Measurements from ENCODE around the gene GRK4. TPM values are rescaled to one million over a fixed set of nuclear protein-coding genes. Genes with fewer than 3 reads are reported as not detected.

GRK4 gene
- total and polyA plus RNA-seq, 12 donors = 4.7 to 29.2 (median 8.0) TPM

DNA sequence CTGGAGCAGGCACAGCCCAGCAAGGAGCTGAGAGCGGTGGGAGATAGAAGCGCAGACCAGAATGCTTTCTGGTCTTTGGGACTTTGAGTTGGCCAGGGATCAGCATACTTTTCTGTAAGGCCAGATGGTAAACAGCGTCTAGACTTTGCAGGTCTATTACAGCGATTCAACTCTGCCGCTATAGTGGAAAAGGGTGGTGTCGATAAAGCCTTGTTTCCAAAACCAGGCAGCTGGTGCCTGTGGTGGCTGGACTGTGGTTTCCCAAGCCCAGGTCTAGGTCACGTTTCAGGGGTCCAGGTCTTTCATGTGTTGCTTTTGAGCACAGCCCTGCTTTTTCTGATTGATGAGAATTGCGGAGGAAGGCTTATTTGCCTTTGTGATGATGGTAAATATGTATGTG lies 70.9 kb downstream of the GRK4 start:
- peaks cover 0 to 9% of the 10 kb centered on the region in 2 donors for H3K4me1 ChIP-seq (replicated peaks in 1 of 2)
- 91 to 98% (median 92%) methylated on average over 8 of the region's 8 CpGs for WGBS, 4 donors
- intact Hi-C loops (cut with DNase I) = loop anchor here (5.0 to 10.0 kb wide), 2 partner anchors 267 to 269 kb away; no protein-coding TSS in a partner anchor
- TF ChIP-seq POLR2A (IDR thresholded peaks at IDR 0.05) (no peak), CTCF (IDR thresholded peaks at IDR 0.05) (no peak)
- no peaks in the 10 kb centered on the region for H3K27me3 ChIP-seq
- no peaks in the 10 kb centered on the region for H3K9me3 ChIP-seq (replicated peaks in 1 of 3)
- DNase-seq = no peak
- no peak overlapping the region for H3K27ac ChIP-seq
- no peak overlapping the region for H3K4me3 ChIP-seq
- H3K36me3 ChIP-seq (replicated peaks in 1 of 2) = no peaks in the 10 kb centered on the region

DNA sequence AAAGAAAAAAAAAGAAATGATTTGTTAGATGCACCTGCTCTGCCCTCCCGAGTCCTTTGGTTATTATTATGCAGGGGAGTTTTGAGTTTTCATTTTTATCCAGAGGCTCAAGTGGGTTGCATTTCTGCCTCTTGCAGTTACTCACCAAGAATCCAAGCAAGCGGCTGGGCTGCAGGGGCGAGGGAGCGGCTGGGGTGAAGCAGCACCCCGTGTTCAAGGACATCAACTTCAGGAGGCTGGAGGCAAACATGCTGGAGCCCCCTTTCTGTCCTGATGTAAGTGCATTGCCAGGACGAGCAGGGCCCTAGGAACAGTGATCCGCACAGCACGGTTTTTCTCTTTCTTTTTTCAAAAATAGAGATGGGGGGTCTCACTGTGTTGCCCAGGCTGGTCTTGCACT lies 71.9 kb downstream of the GRK4 start:
- 80 to 86% (median 85%) methylated on average over 8 of the region's 8 CpGs for WGBS, 4 donors
- DNase-seq = no peak
- Histone ChIP-seq H3K36me3 (replicated peaks in 1 of 2) (no peaks in the 10 kb centered on the region), H3K4me3 (no peak overlapping the region), H3K27me3 (no peaks in the 10 kb centered on the region), H3K9me3 (replicated peaks in 1 of 3) (no peaks in the 10 kb centered on the region), H3K4me1 (replicated peaks in 1 of 2) (peaks cover 0 to 9% of the 10 kb centered on the region in 2 donors), H3K27ac (no peak overlapping the region)
- no peak for TF ChIP-seq POLR2A (IDR thresholded peaks at IDR 0.05)
- no peak for TF ChIP-seq CTCF (IDR thresholded peaks at IDR 0.05)
- intact Hi-C loops (cut with DNase I) = loop anchor here (5.0 to 10.0 kb wide), 2 partner anchors 58 to 270 kb away; no protein-coding TSS in a partner anchor

GRCh38 chr4:3035674-3036073 lies 72.3 kb downstream of the GRK4 start:
- no peaks in the 10 kb centered on the region for H3K9me3 ChIP-seq (replicated peaks in 1 of 3)
- no peak overlapping the region for H3K4me3 ChIP-seq
- TF ChIP-seq CTCF (IDR thresholded peaks at IDR 0.05) = no peak
- TF ChIP-seq POLR2A (IDR thresholded peaks at IDR 0.05) = no peak
- WGBS, 4 donors = 88 to 95% (median 91%) methylated on average over 6 of the region's 6 CpGs
- no peaks in the 10 kb centered on the region for H3K36me3 ChIP-seq (replicated peaks in 1 of 2)
- intact Hi-C loops (cut with DNase I) = loop anchor here (5.0 to 10.0 kb wide), 2 partner anchors 58 to 271 kb away; no protein-coding TSS in a partner anchor
- H3K27ac ChIP-seq = no peak overlapping the region
- no peak for DNase-seq
- H3K27me3 ChIP-seq = no peaks in the 10 kb centered on the region
- H3K4me1 ChIP-seq (replicated peaks in 1 of 2) = peaks cover 0 to 9% of the 10 kb centered on the region in 2 donors

DNA sequence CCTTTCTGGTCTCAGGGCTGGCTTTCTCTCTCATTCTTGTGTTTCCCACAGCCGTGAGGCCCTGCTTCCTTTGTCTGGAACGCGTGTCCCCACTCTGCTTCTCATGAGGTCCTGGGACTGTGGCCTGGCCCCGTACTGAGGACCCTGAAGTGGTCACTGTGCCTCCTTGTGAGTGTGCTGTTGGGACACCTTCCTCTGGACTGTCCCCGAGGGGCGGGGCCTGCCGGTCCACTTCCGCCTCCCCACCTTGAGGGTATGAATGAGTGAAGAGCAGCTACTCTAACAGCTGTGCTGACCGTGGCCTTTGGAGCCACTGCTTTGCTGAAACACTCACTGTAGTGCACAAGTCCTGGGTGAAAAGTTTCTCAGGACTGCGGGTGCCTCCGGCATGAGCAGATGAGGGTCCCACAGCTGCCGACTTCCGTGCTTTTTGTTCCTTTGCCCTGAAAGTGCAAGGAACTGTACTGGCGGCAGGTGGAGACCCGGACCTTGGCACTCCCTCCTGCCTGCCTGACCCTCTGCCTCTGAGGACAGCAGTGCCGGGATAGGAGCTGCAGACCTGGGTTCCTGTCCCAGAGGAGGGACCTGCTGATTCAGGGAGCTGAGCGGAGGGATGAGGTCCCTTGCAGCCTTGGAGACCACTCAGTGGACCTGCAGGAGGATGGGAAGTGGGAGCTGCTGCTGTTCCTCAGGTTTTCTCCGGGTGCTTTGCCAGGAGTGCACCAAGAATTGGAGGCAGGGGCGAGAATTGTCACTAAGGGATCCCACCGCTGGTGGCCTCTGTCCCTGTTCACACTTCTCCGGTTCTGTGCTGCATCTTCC lies 73.0 kb downstream of the GRK4 start:
- 88 to 93% (median 90%) methylated on average over 11 to 21 of the region's 21 CpGs for WGBS, 4 donors
- H3K27ac ChIP-seq = no peak overlapping the region
- no peak for TF ChIP-seq CTCF (IDR thresholded peaks at IDR 0.05)
- TF ChIP-seq POLR2A (IDR thresholded peaks at IDR 0.05) = no peak
- no peak for DNase-seq
- H3K4me3 ChIP-seq = no peak overlapping the region
- intact Hi-C loops (cut with DNase I) = loop anchor here (5.0 to 10.0 kb wide), 2 partner anchors 59 to 272 kb away; no protein-coding TSS in a partner anchor
- no peaks in the 10 kb centered on the region for H3K36me3 ChIP-seq (replicated peaks in 1 of 2)
- no peaks in the 10 kb centered on the region for H3K9me3 ChIP-seq (replicated peaks in 1 of 3)
- peaks cover 5 to 15% of the 10 kb centered on the region in 2 donors for H3K4me1 ChIP-seq (replicated peaks in 1 of 2)
- no peaks in the 10 kb centered on the region for H3K27me3 ChIP-seq
